Caco-2 (cell line): Measurements from ENCODE around the gene LRP1B. TPM values are rescaled to one million over a fixed set of nuclear protein-coding genes. Genes with fewer than 3 reads are reported as not detected.

ENCODE experiments used
- BruUV-seq: library from RNA; stranded (reverse); fragments of 400-500 nt; replicated peaks from 2 replicates; lab custom pipeline; 2021; lab: Mats Ljungman, UMichigan
- CTCF ChIA-PET: fragments of 300-600 bp; sonication (Branson Sonifier 250); formaldehyde crosslinking; loops from one replicate; lab custom pipeline; 2022; ENCODE audit warnings: antibody characterized with exemption; lab: Charles Lee
- POLR2A ChIA-PET: fragments of 300-600 bp; sonication (Branson Sonifier 250); formaldehyde crosslinking; loops from one replicate; lab custom pipeline; 2022; ENCODE audit warnings: antibody characterized with exemption; lab: Charles Lee
- DNase-seq, 2 experiments: peaks; one replicate each; pipeline versions ENCODE4 v3.0.0 to v3.0.0-alpha.2; 2020 to 2022
- H3K27me3 ChIP-seq: replicated peaks from 2 replicates; pipeline ENCODE4 v1.6.0; 2011; ENCODE audit warnings: low read length; ENCODE audit not compliant: control insufficient read depth, insufficient read depth
- H3K36me3 ChIP-seq: 2 replicates; pipeline ENCODE4 v1.5.1; 2011; ENCODE audit warnings: low read length; ENCODE audit not compliant: control insufficient read depth, insufficient read depth
- H3K4me1 ChIP-seq: fragments of 250-450 bp; sonication (Bioruptor Pico); 2 replicates; pipeline ENCODE4 v1.5.1; 2020; ENCODE audit warnings: mild to moderate bottlenecking
- H3K4me3 ChIP-seq: 2 replicates; pipeline ENCODE4 v1.5.1; 2011; ENCODE audit warnings: low read depth, mild to moderate bottlenecking, control low read depth, low read length
- H3K9me3 ChIP-seq: fragments of 250-450 bp; sonication (Bioruptor Pico); 2 replicates; pipeline ENCODE4 v1.5.1; 2020; ENCODE audit warnings: mild to moderate bottlenecking, moderate library complexity
- H3K27ac Mint-ChIP-seq: one replicate; pipeline ENCODE4 v1.8.0; 2022; ENCODE audit warnings: mixed read lengths; ENCODE audit not compliant: unreplicated experiment
- H3K27me3 Mint-ChIP-seq: one replicate; pipeline ENCODE4 v1.8.0; 2022; ENCODE audit warnings: mixed read lengths; ENCODE audit not compliant: insufficient read depth, unreplicated experiment
- H3K36me3 Mint-ChIP-seq: one replicate; pipeline ENCODE4 v1.8.0; 2022; ENCODE audit warnings: mild to moderate bottlenecking, mixed read lengths; ENCODE audit not compliant: insufficient read depth, unreplicated experiment
- H3K4me1 Mint-ChIP-seq: one replicate; pipeline ENCODE4 v1.8.0; 2022; ENCODE audit warnings: low read depth, mixed read lengths; ENCODE audit not compliant: unreplicated experiment
- H3K4me3 Mint-ChIP-seq: one replicate; pipeline ENCODE4 v1.8.0; 2022; ENCODE audit warnings: mild to moderate bottlenecking, moderate library complexity, mixed read lengths; ENCODE audit not compliant: unreplicated experiment
- H3K9me3 Mint-ChIP-seq: one replicate; pipeline ENCODE4 v1.8.0; 2022; ENCODE audit warnings: mixed read lengths; ENCODE audit not compliant: unreplicated experiment
- intact Hi-C: fragments of 100-400 bp; cut with micrococcal nuclease; formaldehyde crosslinking; loops from one replicate; pipeline ENCODE4 v1.10.0; 2022; ENCODE audit not compliant: unreplicated experiment
- total RNA-seq: library from RNA; stranded (reverse); gene quantifications from 2 replicates; pipeline ENCODE4 v1.2.3, GENCODE V29; 2022
- TF ChIP-seq, protein P1 (sequence below), 2 experiments: fragments of 200-600 bp in 1 of 2; IDR thresholded peaks; 1 replicate in 1 of 2; 2 replicates in 1 of 2; pipeline versions ENCODE4 v1.5.1 to v1.8.0; 2011 to 2022; ENCODE audit warnings: antibody characterized with exemption in 1 of 2, control low read depth in 1 of 2, inconsistent platforms in 1 of 2, low read depth in 1 of 2, low read length in 1 of 2, mild to moderate bottlenecking in 1 of 2, moderate library complexity in 1 of 2; ENCODE audit not compliant: insufficient read depth in 1 of 2, severe bottlenecking in 1 of 2, unreplicated experiment in 1 of 2

LRP1B gene
- total RNA-seq, 1 experiment from 2014 or later = not detected

GRCh38 chr2:140873915-140874531, 1256.8 kb downstream of the LRP1B start:
- H3K27me3 ChIP-seq = no peaks in the 10 kb centered on the region
- no peaks in the 10 kb centered on the region for H3K36me3 ChIP-seq
- no peak overlapping the region for H3K4me3 ChIP-seq
- Mint-ChIP-seq H3K9me3 (peaks cover 12% of the 10 kb centered on the region), H3K27ac (no peak overlapping the region), H3K4me1 (no peaks in the 10 kb centered on the region), H3K27me3 (no peaks in the 10 kb centered on the region), H3K4me3 (no peak overlapping the region), H3K36me3 (no peaks in the 10 kb centered on the region)
- H3K4me1 ChIP-seq = no peaks in the 10 kb centered on the region
- BruUV-seq = no TSS peak
- DNase-seq = no peak
- TF ChIP-seq, protein P1, sequence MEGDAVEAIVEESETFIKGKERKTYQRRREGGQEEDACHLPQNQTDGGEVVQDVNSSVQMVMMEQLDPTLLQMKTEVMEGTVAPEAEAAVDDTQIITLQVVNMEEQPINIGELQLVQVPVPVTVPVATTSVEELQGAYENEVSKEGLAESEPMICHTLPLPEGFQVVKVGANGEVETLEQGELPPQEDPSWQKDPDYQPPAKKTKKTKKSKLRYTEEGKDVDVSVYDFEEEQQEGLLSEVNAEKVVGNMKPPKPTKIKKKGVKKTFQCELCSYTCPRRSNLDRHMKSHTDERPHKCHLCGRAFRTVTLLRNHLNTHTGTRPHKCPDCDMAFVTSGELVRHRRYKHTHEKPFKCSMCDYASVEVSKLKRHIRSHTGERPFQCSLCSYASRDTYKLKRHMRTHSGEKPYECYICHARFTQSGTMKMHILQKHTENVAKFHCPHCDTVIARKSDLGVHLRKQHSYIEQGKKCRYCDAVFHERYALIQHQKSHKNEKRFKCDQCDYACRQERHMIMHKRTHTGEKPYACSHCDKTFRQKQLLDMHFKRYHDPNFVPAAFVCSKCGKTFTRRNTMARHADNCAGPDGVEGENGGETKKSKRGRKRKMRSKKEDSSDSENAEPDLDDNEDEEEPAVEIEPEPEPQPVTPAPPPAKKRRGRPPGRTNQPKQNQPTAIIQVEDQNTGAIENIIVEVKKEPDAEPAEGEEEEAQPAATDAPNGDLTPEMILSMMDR (IDR thresholded peaks at IDR 0.05; ENCODE audit: insufficient read depth in 1 of 2, low read depth in 1 of 2, low read length in 1 of 2, severe bottlenecking in 1 of 2, unreplicated experiment in 1 of 2) = no peak
- ChIA-PET CTCF (no interaction called here), POLR2A (no interaction called here)
- peaks cover 18% of the 10 kb centered on the region for H3K9me3 ChIP-seq
- intact Hi-C loops = no loop called here

DNA sequence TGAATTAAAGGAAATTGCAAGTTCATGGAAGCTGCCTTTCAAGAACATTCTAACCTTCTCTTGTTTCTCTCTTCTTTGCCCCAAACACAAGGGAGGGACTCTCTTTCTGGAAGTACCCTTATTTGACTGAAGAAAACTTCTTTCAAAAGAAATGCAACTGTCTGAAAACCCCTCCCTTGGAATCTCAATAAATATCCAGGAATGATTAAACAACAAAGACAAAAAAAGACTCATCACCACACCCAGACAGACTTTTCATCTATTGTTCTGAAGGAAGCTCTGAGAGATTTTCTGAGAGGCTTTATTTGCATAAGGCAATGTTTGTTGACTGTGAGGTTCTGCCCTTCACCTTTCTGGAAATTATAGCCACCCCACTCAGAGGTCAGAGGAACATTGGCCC, 1260.9 kb downstream of the LRP1B start:
- Histone ChIP-seq H3K27me3 (no peaks in the 10 kb centered on the region), H3K4me3 (no peak overlapping the region), H3K4me1 (no peaks in the 10 kb centered on the region), H3K9me3 (peaks cover 13% of the 10 kb centered on the region), H3K36me3 (no peaks in the 10 kb centered on the region)
- no peak overlapping the region for H3K27ac Mint-ChIP-seq
- intact Hi-C loops = no loop called here
- H3K9me3 Mint-ChIP-seq = peaks cover 24% of the 10 kb centered on the region
- no TSS peak for BruUV-seq
- H3K4me3 Mint-ChIP-seq = no peak overlapping the region
- no peaks in the 10 kb centered on the region for H3K4me1 Mint-ChIP-seq
- CTCF ChIA-PET = no interaction called here
- TF ChIP-seq, protein P1 (IDR thresholded peaks at IDR 0.05; ENCODE audit: insufficient read depth in 1 of 2, low read depth in 1 of 2, low read length in 1 of 2, severe bottlenecking in 1 of 2, unreplicated experiment in 1 of 2) = no peak
- H3K36me3 Mint-ChIP-seq = no peaks in the 10 kb centered on the region
- no peak for DNase-seq
- POLR2A ChIA-PET = no interaction called here
- no peaks in the 10 kb centered on the region for H3K27me3 Mint-ChIP-seq

DNA sequence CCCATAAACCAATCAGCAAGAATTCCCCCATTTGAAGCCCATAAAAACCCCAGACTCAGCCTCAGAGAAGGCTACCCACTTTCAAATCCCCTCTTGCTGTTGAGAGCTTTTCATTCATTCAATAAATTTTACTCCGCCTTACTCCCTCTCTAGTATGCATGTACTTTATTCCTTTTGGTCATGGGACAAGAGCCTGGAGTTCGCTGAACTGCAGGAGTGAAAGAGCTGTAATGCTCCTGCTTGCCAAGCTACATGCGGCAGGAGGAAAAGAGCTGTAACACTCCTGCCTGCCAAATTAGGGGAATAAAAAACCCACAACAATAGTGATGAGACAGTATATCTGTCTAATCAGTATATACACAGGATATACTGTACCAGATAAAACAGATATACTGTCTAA, 1261.7 kb downstream of the LRP1B start:
- no peaks in the 10 kb centered on the region for H3K4me1 ChIP-seq
- no peak overlapping the region for H3K4me3 ChIP-seq
- no peaks in the 10 kb centered on the region for H3K36me3 ChIP-seq
- DNase-seq = no peak
- Mint-ChIP-seq H3K4me1 (no peaks in the 10 kb centered on the region), H3K27ac (no peak overlapping the region), H3K4me3 (no peak overlapping the region), H3K36me3 (no peaks in the 10 kb centered on the region), H3K9me3 (peaks cover 24% of the 10 kb centered on the region), H3K27me3 (no peaks in the 10 kb centered on the region)
- BruUV-seq = no TSS peak
- peaks cover 7% of the 10 kb centered on the region for H3K9me3 ChIP-seq
- ChIA-PET CTCF (no interaction called here), POLR2A (no interaction called here)
- no peaks in the 10 kb centered on the region for H3K27me3 ChIP-seq
- TF ChIP-seq, protein P1 (IDR thresholded peaks at IDR 0.05; ENCODE audit: insufficient read depth in 1 of 2, low read depth in 1 of 2, low read length in 1 of 2, severe bottlenecking in 1 of 2, unreplicated experiment in 1 of 2) = no peak
- intact Hi-C loops = no loop called here
